NCI-H774 (cell line): ENCODE data around the gene ATP2B3.

Experiments
- DNase-seq: peaks from one replicate; lab custom pipeline; 2025; lab: John Stamatoyannopoulos, UW

ATP2B3 gene

DNA sequence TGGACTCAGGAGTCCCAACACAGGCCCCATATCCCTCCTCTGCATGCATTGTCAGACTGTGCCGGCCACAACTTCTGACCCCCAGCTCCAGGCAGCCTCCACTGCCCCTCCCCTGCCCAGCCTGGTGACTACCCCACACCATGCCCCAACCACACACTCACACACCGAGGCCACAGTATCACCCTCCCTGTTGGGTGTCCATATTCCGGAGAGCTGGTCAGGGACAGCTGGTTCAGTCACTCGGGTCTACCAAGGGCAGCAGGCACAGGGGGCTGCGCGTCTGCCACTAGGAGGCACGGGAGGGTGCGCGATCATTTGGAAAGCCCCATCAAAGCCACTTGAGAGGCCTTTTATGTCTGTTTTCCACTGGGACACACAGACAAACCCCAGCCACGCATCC is 55.2 kb downstream of the ATP2B3 start:
- no peak for DNase-seq

DNA sequence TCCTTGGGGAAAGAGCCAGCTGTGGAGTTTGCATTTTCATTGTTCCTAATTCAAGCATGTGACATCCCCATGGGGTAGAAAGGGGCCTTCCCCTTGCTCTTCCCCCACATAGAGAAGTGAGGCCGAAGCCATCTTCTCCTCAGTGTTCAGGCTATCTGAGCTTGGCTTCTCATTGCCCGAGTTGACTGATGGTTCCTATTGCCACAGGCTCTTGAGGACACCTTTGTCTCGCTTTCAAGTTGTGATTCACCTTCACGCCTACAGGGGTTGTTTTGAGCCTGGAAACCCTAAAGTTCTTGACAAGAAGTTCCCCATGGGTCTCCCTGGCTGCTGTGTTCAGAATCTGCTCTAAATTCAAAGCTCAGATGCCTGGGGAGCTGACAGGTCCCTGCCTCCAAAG is 56.5 kb downstream of the ATP2B3 start:
- no peak for DNase-seq

DNA sequence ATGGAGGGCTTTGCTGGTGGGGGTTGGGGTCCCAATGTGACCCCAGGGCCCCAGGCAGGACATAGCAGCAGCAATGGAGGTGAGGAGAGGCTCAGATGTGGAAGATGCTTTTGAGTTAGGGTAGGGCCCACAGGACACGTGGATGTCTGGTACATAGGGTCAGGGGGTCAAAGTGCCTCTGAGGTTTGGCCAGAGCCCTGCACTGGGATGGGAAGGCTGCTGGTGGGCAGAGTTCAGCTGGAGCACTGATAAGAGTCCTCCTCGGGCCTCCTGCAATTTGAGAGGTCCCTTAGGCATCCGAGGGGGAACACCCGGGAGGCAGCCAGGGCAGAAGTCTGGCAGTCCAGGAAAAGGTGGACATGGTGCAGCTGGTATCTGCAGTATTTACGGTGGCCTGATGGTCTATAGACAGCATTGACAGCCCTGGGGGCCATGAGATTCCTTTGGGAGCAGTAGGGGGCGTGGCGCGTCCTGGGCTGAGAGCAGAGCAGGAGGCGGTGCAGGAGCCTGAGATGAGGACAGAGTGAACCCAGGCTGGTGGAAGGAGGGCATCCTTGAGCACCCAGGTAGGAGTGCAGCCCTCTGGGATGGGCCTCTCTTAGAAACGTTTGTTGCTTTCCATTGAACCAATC is 58.9 kb downstream of the ATP2B3 start:
- no peak for DNase-seq

DNA sequence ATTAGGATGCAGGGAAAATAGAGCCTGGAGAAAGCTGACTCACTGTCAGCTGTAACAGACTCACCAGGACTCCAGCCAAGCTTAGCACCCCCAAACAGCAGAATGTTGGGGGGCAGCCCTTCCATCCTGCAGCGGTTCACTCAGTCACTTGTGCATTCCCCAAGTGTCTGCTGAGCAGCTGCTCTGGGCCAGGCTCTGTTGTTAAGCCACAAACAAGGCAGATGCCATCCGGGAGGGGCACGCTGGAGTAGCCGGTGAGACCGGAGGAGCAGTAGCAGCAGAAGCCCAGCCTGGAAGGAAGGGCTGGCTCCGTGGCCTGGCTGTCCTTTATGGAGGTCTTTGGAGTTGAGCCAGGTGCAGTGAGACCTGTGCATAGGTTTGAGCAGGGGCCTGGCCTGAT is 59.5 kb downstream of the ATP2B3 start:
- no peak for DNase-seq

DNA sequence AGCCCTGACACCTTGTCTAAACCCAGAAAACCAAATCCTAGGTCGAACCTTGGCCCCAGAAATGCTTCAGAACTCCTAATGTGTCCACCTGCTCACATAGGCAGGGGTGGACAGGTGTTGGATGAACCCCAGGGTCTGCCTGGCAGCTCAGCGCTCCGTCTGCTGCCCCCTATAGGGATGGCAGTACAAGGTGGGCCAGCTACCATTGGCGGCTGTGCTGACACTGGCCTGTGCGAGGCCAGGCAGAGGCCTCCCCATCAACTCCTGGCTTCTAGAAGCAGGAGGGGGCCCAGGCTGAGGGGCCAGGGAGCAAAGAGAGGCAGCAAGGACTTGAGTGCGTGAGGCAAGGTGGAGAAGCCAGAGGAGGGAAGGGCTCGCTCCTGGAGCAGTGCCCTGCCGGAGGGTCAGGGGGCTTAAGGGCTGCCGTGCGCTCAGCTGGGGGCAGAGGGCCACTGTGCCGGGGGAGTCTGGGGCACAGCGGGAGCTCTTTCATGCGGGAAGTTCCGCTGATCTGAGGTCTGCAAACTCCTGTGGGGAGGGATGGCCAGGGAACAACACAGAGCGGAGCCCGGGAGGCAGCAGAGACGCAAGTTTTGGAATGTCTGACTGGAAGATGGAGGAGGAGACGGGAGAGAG is 60.9 kb downstream of the ATP2B3 start:
- no peak for DNase-seq

DNA sequence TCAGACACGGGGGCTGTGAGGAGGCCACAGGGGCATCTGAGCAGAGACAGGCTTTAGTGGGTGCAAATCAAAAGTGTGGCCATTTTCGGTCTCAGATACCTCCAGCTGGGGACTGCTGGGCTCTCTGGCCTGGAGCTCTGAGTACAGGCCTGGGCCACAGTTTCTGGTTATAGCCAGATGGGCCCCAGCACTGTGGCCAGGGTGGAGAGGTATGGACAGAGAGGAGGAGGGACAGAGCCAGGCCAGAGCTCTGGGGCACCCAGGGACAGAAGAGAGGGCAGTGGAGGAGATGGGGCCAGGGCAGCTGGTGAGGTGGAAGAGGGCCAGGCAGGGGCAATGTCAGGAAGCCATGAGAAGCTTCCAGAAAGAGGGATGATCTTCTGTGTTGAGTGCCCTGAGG is 61.4 kb downstream of the ATP2B3 start:
- no peak for DNase-seq

DNA sequence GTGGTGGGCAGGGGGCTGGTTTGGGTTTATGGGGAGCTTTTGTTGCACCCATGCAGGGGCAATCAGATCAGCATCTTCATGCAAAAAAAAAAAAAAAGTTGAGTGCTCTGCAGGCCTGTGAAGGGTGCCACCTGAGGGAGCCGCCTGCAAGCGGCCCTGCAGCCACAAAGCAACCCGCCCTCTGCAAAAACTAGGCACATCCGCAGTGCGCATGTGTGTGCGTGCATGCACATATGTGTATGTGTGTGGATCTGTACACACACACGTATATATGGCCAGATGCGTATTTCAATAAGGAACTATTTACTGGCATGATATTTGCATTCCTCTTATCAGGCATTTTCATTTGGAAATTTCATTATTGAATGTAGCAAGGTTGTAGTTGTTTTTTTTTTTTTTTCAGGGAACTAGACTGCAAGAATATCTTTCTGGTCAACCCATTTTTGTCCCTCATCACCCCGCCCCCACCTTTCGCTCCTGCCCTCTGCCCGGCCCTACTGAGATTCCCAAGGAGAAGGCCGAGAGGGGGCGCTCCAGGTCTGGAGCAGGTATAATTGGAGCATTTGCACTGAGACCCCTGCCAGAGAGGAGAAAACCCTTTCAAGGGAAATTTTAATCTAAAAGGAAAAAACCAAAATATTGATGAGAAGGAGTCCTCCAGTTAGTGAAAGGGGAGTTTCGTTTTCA is 63.4 kb downstream of the ATP2B3 start:
- DNase-seq: no peak

DNA sequence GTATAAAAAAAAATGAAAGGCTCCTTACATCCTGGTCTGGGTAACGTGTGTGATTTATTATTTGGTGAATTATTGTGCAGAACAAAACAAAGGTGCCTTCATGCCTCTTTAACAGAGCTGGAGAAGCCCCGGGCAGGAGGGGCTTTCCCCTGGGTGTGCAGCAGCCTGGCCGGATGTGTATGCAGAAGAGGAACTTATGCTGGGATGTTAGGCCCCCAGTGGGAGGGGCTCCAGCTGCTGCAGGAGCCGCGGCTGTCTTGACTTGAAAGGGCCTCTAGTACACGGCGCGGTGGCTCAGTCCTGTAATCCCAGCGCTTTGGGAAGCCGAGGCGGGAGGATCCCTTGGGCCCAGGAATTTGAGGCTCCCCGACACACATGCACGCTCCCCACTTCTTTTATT is 65.5 kb downstream of the ATP2B3 start:
- no peak for DNase-seq

DNA sequence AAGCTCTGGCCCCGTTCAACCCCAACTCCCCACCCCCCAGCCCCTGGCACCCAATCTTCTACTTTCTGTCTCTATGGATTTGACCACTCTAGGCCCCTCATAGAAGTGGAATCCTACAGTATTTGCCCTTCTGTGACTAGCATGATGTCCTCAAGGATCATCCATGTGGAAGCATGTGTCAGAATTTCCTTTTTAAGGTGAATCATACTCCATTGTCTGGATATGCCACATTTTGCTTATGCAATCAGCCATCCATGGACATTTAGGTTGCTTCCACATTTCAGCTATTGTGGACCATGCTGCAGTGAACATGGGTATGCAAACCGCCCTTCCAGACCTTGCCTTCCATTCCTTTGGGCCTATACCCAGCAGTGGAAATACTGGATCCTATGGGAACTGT is 66.0 kb downstream of the ATP2B3 start:
- DNase-seq: no peak

DNA sequence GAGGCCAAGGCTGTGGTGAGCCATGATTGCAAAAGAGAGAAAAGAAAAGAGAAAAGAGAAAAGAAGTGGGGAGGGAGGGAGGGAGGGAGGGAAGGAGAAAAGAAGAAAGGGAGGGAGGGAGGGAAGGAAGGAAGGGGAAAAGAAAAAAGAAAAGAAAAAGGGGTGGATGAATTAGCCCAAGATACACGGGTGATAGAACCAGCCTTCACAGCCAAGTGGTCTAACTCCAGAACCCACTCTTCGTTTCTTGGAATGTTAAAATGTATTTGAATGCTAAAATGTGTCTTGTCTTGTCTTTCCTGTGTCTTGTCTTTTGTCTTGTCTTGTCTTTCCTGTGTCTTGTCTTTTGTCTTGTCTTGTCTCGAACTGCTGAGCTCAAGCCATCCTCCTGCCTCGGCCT is 68.4 kb downstream of the ATP2B3 start:
- no peak for DNase-seq

DNA sequence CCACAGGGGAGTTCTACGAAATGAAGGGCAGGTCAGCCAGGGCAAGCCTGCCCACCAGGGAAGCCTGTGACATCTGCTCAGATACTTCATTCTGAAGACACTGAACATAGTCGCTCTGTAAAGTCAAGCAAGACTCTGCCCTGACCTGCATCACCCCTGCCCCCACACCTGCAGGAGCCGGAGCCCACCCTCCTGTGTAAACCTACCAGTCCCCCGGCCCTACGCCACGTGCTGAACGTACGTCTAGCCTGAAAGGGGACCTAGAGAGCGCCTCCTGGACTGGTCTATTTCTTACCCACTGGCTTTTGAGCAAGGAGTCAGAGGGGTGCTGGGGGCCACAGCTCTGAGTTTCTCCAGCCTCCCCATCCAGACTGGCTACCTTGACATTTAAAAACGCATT is 69.9 kb downstream of the ATP2B3 start:
- no peak for DNase-seq

DNA sequence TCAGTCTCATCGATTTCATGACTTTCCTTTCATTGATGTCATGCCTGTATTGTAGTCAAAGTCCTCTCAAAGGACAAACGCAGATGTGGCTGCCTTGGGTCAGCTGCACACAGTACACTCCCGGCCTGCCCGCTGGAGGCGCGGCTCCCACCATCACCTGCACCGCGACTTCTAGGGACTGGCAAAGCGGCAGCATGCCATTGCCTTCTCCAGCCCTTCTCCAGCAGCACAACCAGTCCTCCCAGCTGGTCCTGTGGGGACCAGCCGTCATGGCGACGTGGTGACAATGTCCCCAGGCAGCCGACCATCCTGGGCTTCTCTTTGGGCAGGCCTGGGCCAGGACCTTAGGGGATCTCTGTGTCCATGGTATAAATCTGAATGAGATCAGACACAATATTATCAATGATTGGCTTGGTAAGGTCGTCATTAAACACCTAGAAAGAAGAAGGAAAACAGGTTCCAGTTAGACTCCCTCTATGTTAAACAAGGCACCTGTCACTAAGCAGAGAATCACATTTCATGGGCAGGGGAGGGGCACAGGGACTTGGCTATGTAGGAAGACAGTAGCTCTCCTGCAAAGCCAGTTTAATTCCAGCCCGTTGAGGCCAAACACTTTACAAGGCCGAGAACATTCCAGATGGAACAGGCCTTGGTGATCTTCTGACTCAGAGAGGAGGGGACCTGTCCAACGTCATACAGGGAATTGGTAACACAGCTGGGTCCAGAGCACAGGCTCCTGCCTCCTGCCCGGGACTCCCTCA is 70.8 kb downstream of the ATP2B3 start:
- no peak for DNase-seq

DNA sequence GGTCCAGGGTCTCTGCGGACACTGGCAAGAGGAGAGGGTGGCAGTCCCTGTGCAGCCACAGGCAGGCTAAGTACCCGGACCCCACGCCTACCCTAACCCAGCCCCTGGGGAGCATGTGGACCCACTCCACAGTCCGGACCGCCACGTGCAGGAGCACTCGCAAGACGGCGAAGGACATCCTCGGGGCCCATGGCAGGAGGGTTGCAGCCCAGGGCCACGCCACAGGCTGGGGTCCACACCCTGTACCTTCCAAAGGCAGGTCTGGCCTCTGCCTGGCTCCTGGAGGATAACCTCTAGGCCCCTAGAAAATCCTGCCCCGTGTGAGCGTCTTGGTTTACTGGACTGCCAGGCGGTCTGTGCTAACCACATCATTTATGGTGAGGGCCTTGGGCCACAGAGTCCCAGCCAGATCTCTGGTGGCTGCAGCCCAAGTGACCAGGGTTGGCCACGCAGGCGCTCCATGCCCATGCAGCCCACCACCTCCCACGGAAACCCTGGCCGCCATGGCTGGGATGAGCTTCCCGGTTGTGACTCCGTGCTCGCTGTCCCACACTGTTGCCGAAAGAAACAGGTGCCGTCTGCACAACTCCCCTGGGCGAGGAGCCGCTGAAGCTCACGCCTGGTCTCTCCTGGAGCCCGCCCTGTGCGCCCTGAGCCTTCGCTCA is 71.5 kb downstream of the ATP2B3 start:
- DNase-seq: no peak

DNA sequence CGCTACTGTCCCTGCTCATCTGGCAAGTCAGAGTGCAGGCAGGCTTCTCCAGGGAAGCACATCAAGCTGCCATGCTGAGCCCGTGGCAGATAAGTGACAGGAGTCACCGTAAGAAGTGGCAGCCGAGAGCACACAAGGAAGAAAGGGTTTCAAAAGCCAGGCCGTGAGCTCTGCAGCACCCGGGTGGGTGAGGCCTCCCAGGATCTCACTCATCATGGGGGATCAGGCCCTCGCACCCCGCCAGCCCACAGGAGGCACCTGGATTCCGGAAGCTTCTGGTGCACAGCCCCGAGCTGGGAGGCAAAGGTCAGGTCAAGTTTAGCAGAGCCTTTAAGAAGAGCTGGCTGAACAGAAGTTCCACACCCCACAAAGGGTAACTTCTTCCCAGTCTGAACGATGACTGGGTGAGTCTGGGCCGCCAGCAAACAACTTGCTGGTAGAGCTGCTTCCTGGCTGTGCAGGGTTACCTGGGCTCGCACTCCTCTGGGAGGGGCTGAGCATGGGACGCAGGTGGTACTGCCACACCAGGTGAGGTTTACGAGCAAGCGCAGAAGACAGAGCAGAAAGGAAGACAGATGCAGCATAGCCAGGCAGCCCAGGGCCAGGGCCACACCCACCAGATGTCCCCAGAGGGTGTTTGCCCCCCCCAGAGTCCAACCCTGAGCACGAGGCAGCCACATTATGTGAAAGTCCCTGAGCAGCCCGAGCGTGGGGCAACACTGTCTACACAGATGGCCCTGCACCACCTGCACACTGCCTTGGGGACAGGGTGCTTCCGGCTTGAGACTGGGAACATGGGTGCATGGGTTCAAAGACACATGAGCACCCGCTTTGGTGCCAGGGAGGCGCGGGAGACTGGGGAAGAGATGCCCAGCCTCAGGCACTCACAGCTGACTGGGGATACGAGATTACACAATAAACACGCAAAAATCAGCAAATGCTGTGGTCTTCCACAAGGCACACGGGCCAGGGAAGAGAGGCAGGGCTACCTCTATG is 73.8 kb downstream of the ATP2B3 start:
- no peak for DNase-seq

DNA sequence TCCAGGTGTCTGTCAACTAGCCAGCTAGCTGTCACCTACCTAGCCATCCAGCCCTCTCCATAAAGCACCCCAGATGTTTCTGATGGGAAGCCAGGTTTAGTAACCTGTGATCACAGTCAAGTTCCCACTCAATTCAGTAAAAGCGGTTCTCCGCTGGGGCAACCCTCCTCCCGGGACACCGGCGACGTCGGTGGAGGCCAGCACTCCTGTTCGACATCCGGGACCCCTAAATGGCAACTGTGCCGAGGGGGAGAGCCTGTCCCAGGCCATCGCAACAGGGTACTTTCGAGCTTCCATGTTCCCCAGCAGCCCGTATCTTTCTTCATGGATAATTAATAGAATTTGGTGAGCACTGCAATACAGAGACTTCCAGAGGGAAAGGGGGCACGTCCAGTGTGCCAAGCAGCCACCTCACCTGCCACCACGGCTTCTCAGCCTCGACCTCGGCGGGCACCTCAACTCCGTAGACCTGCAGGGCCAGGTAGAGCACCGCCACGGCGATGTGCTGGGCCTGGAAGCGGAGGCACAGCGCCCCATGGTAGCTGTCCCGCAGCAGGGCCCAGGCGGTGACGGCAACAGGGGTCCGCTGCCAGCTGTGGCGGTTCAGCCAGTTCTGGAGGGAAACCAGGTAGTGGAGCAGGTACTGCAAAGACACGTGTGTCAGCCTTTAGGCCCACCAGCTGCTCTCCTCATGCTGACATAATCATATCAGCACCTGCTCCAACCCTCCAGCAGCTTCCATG is 74.8 kb downstream of the ATP2B3 start:
- DNase-seq: no peak

DNA sequence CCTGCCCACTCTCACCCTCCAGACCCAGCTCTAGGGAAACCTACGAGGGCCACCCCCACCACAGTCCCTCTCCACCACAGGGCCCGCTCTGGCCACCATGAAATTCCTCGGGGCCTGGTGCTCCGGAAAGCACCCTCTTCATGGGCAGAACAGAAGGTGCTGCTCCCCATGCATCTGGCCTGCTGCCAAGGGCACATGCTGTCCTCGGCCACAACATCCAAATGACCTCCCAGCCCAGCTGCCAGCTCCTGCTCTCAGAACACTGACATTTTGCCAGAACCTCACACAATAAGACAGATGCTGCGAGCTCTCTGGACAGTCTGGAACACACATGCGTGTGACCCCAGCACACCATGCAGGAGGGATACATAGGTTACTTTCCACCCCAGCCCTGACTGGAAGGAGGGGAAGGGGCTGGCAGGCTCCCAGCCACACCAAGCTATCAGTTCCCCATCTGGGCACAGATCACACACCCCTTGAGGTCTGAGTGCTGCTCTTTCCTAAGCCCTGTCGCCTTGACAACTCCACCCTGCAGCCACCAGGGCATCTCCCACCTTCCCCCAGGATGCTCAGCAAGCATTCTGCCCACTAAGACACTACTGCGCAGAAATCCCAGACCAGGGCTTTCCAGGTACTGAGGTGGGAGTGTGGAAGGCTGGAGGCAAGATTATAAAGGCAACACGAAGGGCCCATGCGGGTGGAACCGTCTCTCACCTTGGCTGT is 75.7 kb downstream of the ATP2B3 start:
- DNase-seq: no peak

DNA sequence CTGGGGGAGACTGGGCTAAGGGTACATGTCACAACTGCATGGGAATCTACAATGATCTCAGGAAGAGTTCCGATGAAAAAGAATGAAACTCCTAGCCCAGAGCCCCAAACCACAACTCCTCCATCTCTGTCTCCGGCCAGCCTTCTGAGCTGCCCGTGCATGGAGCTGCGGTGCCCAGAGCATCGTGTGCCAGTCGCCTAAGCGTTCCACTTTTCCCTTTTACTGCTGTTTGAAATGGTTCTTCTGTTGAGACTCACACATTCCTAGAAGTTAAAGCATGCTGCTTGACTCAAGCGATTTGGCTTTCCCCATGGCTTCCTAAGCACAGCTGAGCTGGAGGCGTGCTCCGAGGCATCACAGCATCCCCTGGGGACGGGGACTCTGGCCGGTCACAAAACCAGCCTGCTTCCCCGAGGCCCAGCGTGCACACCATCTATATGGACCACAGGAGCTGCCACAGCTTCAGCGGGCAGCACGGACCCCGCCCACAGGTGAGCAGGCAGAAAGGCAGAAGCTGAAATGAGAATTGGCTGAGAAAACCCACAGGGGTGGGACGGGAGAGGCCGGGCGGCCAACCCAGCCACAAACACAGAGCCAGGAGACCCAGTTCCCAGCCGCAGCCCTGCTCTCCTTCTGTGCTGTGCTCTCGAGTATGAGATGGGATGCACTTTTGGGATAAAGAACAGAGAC is 76.5 kb downstream of the ATP2B3 start:
- no peak for DNase-seq

DNA sequence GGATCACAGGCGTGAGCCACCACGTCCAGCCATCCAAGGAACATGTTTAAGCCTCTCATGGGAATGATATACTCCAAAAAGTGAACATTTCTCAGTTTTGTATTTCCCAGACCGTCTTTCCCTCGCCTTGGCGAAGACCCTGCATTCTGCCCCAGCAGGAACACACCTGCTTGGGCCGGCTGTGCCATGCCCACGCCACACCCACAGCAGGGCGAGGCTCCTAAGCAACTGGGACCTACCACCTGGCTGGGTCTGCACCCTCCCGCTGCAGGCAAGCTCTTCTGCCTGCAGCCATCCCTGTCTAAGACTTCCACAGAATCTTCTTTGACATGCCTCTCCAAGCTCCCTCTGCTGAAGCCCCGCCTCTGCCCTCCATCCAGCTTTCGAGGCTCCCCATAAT is 77.9 kb downstream of the ATP2B3 start:
- no peak for DNase-seq
